Gastroesophageal sphincter (tissue), 3 donors: ENCODE data around the gene RPTOR.

ENCODE experiments used
- EP300 ChIP-seq: sonication (generic); formaldehyde crosslinking; IDR thresholded peaks from one replicate; pipeline ENCODE4 v1.6.1; 2017; ENCODE audit warnings: antibody characterized with exemption, mild to moderate bottlenecking
- POLR2A ChIP-seq, 2 donors: fragments of 450-650 bp; IDR thresholded peaks; one replicate each; pipeline ENCODE4 v1.6.1; 2017; ENCODE audit warnings: antibody characterized with exemption in 2 of 2, mild to moderate bottlenecking in 2 of 2, moderate library complexity in 1 of 2
- POLR2AphosphoS5 ChIP-seq: sonication (generic); formaldehyde crosslinking; IDR thresholded peaks from one replicate; pipeline ENCODE4 v1.6.1; 2017; ENCODE audit warnings: antibody characterized with exemption
- TF ChIP-seq, protein P1 (sequence below), 4 experiments: fragments of 200-600 bp in 2 of 4; fragments of 450-650 bp in 2 of 4; sonication (generic) in 1 of 4; IDR thresholded peaks; one replicate each; pipeline ENCODE4 v1.5.1; 2017 to 2019; ENCODE audit warnings: antibody characterized with exemption in 4 of 4, mild to moderate bottlenecking in 2 of 4, moderate library complexity in 2 of 4

DNA sequence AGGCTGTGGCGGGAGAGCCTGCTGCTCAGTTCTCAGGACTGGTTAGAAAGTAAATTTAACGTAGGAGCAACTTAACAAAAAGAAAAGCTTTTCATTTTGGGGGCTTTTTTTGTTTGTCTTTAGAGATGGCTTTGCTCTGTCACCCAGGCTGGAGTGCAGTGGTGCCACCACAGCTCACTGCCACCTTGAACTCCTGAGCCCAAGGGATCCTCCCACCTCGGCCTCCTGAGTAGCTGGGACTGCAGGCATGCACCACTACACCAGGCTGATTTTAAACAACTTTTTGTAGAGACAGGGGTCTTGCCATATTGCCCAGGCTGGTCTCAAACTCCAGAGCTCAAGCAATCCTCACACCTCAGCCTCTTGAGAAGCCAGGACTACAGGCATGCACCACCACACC is 205.0 kb downstream of the RPTOR start:
- TF ChIP-seq, protein P1, sequence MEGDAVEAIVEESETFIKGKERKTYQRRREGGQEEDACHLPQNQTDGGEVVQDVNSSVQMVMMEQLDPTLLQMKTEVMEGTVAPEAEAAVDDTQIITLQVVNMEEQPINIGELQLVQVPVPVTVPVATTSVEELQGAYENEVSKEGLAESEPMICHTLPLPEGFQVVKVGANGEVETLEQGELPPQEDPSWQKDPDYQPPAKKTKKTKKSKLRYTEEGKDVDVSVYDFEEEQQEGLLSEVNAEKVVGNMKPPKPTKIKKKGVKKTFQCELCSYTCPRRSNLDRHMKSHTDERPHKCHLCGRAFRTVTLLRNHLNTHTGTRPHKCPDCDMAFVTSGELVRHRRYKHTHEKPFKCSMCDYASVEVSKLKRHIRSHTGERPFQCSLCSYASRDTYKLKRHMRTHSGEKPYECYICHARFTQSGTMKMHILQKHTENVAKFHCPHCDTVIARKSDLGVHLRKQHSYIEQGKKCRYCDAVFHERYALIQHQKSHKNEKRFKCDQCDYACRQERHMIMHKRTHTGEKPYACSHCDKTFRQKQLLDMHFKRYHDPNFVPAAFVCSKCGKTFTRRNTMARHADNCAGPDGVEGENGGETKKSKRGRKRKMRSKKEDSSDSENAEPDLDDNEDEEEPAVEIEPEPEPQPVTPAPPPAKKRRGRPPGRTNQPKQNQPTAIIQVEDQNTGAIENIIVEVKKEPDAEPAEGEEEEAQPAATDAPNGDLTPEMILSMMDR (IDR thresholded peaks at IDR 0.05) = no peak
- TF ChIP-seq POLR2A (IDR thresholded peaks at IDR 0.05) = no peak
- no peak for TF ChIP-seq POLR2AphosphoS5
- TF ChIP-seq EP300 = no peak
